Kidney (tissue), 14 donors: ENCODE measurements around the gene CCDC187. TPM values are rescaled to one million over a fixed set of nuclear protein-coding genes. Genes with fewer than 3 reads are reported as not detected.

Experiments
- DNase-seq, 5 donors: peaks; one replicate each; pipeline ENCODE4 v3.0.0-alpha.2; 2013 to 2020
- FAIRE-seq: peaks from 2 replicates; lab custom pipeline; 2012; peaks lifted over from hg19 to GRCh38; lab: Jason Lieb, UNC
- H3K27ac ChIP-seq, 2 donors: one replicate each; pipeline ENCODE4 v1.7.0; 2013; ENCODE audit warnings: low read depth in 2 of 2, low read length in 2 of 2, inconsistent platforms in 1 of 2
- H3K27me3 ChIP-seq: one replicate; pipeline ENCODE4 v1.7.1; 2013; ENCODE audit warnings: low read length, inconsistent platforms; ENCODE audit not compliant: control insufficient read depth, insufficient read depth
- H3K36me3 ChIP-seq, 3 donors: one replicate each; pipeline versions ENCODE4 v1.7.0 to v1.7.1; 2013; ENCODE audit warnings: low read length in 3 of 3, control low read depth in 1 of 3, inconsistent platforms in 1 of 3; ENCODE audit not compliant: insufficient read depth in 3 of 3, control insufficient read depth in 2 of 3
- H3K4me1 ChIP-seq, 3 donors: one replicate each; pipeline versions ENCODE4 v1.7.0 to v1.7.1; 2013; ENCODE audit warnings: low read length in 3 of 3, inconsistent platforms in 1 of 3, low read depth in 1 of 3; ENCODE audit not compliant: control insufficient read depth in 2 of 3, insufficient read depth in 2 of 3
- H3K4me3 ChIP-seq, 3 donors: one replicate each; pipeline versions ENCODE4 v1.7.0 to v1.8.1; 2013; ENCODE audit warnings: low read length in 3 of 3, control low read depth in 1 of 3, inconsistent platforms in 1 of 3
- H3K9ac ChIP-seq, 3 donors: one replicate each; pipeline versions ENCODE4 v1.7.0 to v1.7.1; 2013; ENCODE audit warnings: low read length in 3 of 3, control low read depth in 1 of 3, inconsistent platforms in 1 of 3
- H3K9me3 ChIP-seq, 3 donors: one replicate each; pipeline versions ENCODE4 v1.7.0 to v1.7.1; 2013; ENCODE audit warnings: low read length in 3 of 3, control low read depth in 1 of 3, inconsistent platforms in 1 of 3; ENCODE audit not compliant: control insufficient read depth in 2 of 3, insufficient read depth in 1 of 3
- CTCF ChIP-seq: IDR thresholded peaks from 3 replicates; pipeline ENCODE4 v1.5.1; 2012; ENCODE audit warnings: mild to moderate bottlenecking, moderate library complexity, borderline replicate concordance; ENCODE audit not compliant: insufficient read depth; ENCODE audit errors: extremely low read depth
- intact Hi-C: fragments of 100-400 bp; cut with DNase I; formaldehyde crosslinking; loops from one replicate; pipeline ENCODE4 v1.11.1; 2022
- polyA plus RNA-seq: library from polyadenylated mRNA; stranded (reverse); fragments of 350-450 nt; fragmentation: Illumina TruSeq; extraction: RNeasy Lipid Tissue Mini Kit (QIAGEN cat#74804); gene quantifications from one replicate; pipeline ENCODE4 v1.2.3, GENCODE V29; 2014; ENCODE audit warnings: low read depth, low replicate concordance; ENCODE audit not compliant: insufficient read depth
- total RNA-seq: library from RNA; stranded (reverse); fragmentation: NEBNext Ultra II Directional; extraction: Animal tissue kit (Norgen Biotek cat#: 25700); gene quantifications from one replicate; pipeline ENCODE4 v1.2.1, GENCODE V29; 2021
- donor health status: control.
- donor health status: control.
- donor health status: control.
- donor health status: control.
- donor health status: control.
- donor health status: DM: yes; HTN: yes; CAD: no.
- donor health status: Normal renal cell carcinoma (clear cell type).

Gene CCDC187
- total and polyA plus RNA-seq, 2 donors from 2014 or later, result 0.84 to 2.3 TPM

GRCh38 chr9:136204838-136205706 is 98.8 kb downstream of the CCDC187 start, which contains the start of gene LHX3:
Gene LHX3 (minus strand): TSS chr9:136205128. CDS start chr9:136205012, 116 bp downstream.
- intact Hi-C loops, result no loop called here
- Histone ChIP-seq H3K36me3 (no peaks in the 10 kb centered on the region), H3K4me1 (no peaks in the 10 kb centered on the region), H3K4me3 (no peak within 1 kb of the TSS), H3K9ac (no peak within 1 kb of the TSS), H3K27me3 (peaks cover 21% of the 10 kb centered on the region), H3K9me3 (no peaks in the 10 kb centered on the region), H3K27ac (no peak within 1 kb of the TSS)
- FAIRE-seq, result no peak
- no peak for TF ChIP-seq CTCF
- peak in 4 of 5 donors; percentile 59 to 74 (median 62) for DNase-seq

- H3K4me1 ChIP-seq, result no peaks in the 10 kb centered on the region
- H3K9ac ChIP-seq, result no peak overlapping the region
- no peak for FAIRE-seq
- no peak overlapping the region for H3K4me3 ChIP-seq
- peaks cover 27% of the 10 kb centered on the region for H3K27me3 ChIP-seq
- H3K9me3 ChIP-seq, result no peaks in the 10 kb centered on the region
- TF ChIP-seq CTCF, result no peak
- no peak overlapping the region for H3K27ac ChIP-seq
- intact Hi-C loops, result no loop called here
- no peak for DNase-seq
- H3K36me3 ChIP-seq, result no peaks in the 10 kb centered on the region
Measured at GRCh38 chr9:136204145-136204805, 99.6 kb downstream of the CCDC187 start.

- H3K9me3 ChIP-seq, result no peaks in the 10 kb centered on the region
- no peak overlapping the region for H3K9ac ChIP-seq
- no peaks in the 10 kb centered on the region for H3K36me3 ChIP-seq
- no peak for FAIRE-seq
- intact Hi-C loops, result no loop called here
- H3K4me3 ChIP-seq, result no peak overlapping the region
- no peaks in the 10 kb centered on the region for H3K4me1 ChIP-seq
- no peak for DNase-seq
- H3K27me3 ChIP-seq, result peaks cover 28% of the 10 kb centered on the region
- TF ChIP-seq CTCF, result no peak
- no peak overlapping the region for H3K27ac ChIP-seq
Measured at GRCh38 chr9:136203408-136204144, 100.3 kb downstream of the CCDC187 start.
